GM10248 (cell line): Measurements from ENCODE around the gene PHACTR3.
"Not testable (repeated sequence)": the region's sequence is repeated elsewhere in the genome, so short reads cannot be mapped to it uniquely, and the experiment has no call there.

Experiments
- CTCF ChIA-PET: fragments of 300-600 bp; sonication (Branson Sonifier 250); formaldehyde crosslinking; extraction: SDS; loops from one replicate; lab custom pipeline; 2021; ENCODE audit warnings: antibody characterized with exemption; lab: Yijun Ruan, JAX
- POLR2A ChIA-PET: fragments of 350-650 bp; sonication (Branson Sonifier 250); formaldehyde crosslinking; extraction: SDS; loops from one replicate; lab custom pipeline; 2020; ENCODE audit warnings: antibody characterized with exemption; lab: Yijun Ruan, JAX
- DNase-seq: peaks from one replicate; pipeline ENCODE4 v3.0.0; 2012; ENCODE audit errors: extremely low spot score
- TF ChIP-seq, protein P1 (sequence below): IDR thresholded peaks from 2 replicates; pipeline ENCODE4 v1.5.1; 2012; ENCODE audit warnings: mild to moderate bottlenecking, low read depth; ENCODE audit errors: extremely low read depth, missing control alignments, control extremely low read depth

PHACTR3 gene

DNA sequence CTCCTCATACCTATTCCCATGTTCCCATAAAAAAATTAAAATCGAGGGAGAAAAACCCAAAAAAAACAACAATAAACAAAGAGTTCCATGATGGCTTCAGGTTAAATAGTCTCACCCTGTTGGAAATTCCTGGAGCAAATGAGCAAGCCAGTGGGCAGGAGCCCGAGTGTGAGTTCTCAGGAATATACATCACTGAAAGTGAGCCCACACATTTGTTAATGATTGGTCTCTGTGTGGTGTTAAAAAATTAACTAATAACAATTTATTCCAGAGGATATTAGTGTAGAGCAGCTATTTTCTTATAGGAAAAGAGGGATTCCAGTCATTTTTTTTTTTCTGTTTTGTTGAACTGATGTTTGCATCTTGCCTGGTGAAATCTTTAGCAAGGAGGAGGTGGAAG, 12.9 kb downstream of the PHACTR3 start:
- CTCF ChIA-PET = interaction anchor here (1.1 kb wide), 1 partner anchor 19 kb away, joined by 8 read pairs; no protein-coding TSS in a partner anchor
- POLR2A ChIA-PET = no interaction called here
- DNase-seq = no peak
- TF ChIP-seq, protein P1, sequence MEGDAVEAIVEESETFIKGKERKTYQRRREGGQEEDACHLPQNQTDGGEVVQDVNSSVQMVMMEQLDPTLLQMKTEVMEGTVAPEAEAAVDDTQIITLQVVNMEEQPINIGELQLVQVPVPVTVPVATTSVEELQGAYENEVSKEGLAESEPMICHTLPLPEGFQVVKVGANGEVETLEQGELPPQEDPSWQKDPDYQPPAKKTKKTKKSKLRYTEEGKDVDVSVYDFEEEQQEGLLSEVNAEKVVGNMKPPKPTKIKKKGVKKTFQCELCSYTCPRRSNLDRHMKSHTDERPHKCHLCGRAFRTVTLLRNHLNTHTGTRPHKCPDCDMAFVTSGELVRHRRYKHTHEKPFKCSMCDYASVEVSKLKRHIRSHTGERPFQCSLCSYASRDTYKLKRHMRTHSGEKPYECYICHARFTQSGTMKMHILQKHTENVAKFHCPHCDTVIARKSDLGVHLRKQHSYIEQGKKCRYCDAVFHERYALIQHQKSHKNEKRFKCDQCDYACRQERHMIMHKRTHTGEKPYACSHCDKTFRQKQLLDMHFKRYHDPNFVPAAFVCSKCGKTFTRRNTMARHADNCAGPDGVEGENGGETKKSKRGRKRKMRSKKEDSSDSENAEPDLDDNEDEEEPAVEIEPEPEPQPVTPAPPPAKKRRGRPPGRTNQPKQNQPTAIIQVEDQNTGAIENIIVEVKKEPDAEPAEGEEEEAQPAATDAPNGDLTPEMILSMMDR = no peak

DNA sequence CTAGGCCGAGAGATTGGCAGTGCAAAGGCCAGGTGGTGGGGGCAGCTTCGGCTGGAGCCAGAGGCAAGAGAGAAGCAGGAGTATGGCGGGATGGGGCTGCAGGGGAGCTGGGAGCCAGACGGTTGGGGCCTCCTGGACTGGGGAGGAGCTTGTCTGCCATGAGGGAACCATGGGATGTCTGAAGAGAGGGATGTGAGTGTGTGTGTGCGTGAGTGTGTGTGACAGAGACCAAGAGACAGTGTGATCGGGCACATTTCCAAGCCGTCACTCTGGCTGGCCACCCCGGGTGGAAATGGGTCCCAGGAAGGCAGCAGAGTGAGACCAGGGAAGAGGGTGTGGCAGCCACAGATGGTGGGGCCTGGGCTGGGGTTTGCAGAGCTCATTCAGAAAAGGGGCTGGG, 13.8 kb downstream of the PHACTR3 start:
- TF ChIP-seq, protein P1 = no peak
- CTCF ChIA-PET = interaction anchor here (1.1 kb wide), 1 partner anchor 214 kb away, joined by 3 read pairs; no protein-coding TSS in a partner anchor
- no peak for DNase-seq
- POLR2A ChIA-PET = no interaction called here

GRCh38 chr20:59618585-59618984, 14.2 kb downstream of the PHACTR3 start:
- DNase-seq, POLR2A ChIA-PET: not testable (repeated sequence)
- CTCF ChIA-PET = interaction anchor here (1.1 kb wide), 1 partner anchor 214 kb away, joined by 3 read pairs; no protein-coding TSS in a partner anchor

DNA sequence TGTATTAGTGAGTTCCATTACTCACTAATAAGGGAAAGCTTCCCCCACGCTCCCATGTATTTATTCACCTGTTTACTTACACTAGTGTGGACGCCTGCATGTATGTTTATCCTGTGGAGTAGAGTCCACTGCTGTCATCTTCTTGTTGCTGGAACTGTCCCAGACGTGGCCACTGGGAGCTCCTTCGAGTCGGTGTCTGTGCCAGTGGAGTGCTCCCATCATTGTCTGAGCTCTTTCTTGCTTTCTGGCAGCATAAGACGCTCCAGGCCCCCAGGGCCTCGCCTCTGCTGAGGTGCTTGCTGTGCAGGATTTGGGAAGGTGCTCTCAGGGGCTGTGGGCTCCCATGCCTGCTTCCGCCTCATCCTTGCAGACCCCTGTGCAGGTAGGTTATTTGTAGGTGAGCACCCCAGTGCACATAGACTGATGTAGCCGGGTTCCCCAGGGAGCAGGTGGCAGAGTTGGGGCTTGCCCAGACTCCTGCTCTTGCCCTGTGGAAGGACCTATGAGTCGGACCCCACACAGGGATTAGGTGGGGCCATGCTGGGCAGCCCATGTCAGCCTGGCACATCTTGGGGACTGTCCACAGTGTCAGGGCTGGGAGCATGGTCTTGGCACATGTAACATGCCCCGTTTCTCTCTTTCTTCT, 16.6 kb downstream of the PHACTR3 start:
- TF ChIP-seq, protein P1 = no peak
- DNase-seq = no peak
- ChIA-PET CTCF (no interaction called here), POLR2A (no interaction called here)

DNA sequence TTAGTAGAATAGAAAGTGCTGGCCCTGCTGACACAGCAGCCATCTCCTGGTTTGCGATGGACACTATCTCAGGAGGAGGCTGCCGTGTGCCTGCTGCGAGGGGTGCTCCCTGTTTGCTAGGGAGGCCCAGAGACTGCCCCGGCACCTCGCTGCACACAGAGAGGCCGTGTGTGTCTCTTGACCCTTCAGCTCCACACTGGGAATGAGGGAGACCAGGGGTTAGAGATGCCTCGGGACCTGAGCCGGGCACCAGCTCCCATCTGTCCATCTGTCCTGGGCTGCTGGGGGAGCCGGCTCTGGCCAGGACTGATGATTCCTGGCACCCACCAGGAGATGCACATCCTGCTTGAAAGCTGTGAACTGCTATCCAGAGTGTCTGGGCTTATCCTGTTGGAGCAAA, 18.2 kb downstream of the PHACTR3 start:
- TF ChIP-seq, protein P1 = no peak
- no peak for DNase-seq
- ChIA-PET POLR2A (no interaction called here), CTCF (no interaction called here)

DNA sequence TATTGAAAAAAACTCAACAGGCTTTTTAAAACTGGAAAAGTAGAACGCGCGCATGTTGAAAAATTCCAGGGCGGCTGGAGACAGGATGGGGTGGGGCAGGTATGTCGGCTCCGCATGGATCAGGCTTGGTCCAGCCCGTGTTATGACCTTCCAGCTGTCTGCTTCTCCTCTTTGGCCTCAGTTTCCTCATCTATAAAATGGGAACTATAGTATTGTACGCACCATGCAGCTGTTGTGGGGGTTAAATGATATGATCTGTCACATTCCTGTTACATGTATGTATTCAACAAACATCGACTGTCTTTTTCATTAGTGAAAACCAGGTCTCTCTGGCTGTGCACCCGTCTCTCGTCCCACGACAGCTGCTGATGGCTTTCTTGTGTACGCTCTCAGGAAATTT, 18.8 kb downstream of the PHACTR3 start:
- TF ChIP-seq, protein P1 = no peak
- DNase-seq = no peak
- POLR2A ChIA-PET = no interaction called here
- CTCF ChIA-PET = no interaction called here

GRCh38 chr20:59623583-59623982, 19.2 kb downstream of the PHACTR3 start:
- CTCF ChIA-PET = no interaction called here

More at GRCh38 chr20:59623583-59623982, 19.2 kb downstream of the PHACTR3 start:
- TF ChIP-seq, protein P1 = no peak
- POLR2A ChIA-PET = no interaction called here
- DNase-seq = no peak
